GM19372 (cell line): Measurements from ENCODE around the gene TMEM53.

Experiments used
- ATAC-seq: cut with Tn5 transposase; IDR thresholded peaks from one replicate; pipeline ENCODE4 v1.9.1; 2021; ENCODE audit warnings: mild to moderate bottlenecking, low read depth, moderate library complexity; ENCODE audit not compliant: unreplicated experiment

TMEM53 gene

GRCh38 chr1:44650159-44650831, 24.0 kb downstream of the TMEM53 start:
- ATAC-seq: no peak

- no peak for ATAC-seq
Observed at GRCh38 chr1:44649788-44650158, 24.5 kb downstream of the TMEM53 start.

GRCh38 chr1:44648529-44649250, 25.6 kb downstream of the TMEM53 start:
- ATAC-seq: no peak

GRCh38 chr1:44647896-44648295, 26.4 kb downstream of the TMEM53 start:
- ATAC-seq: no peak

GRCh38 chr1:44646261-44647110, 27.8 kb downstream of the TMEM53 start:
- ATAC-seq: no peak

- no peak for ATAC-seq
Observed at GRCh38 chr1:44645476-44646244, 28.6 kb downstream of the TMEM53 start.

- no peak for ATAC-seq
Observed at GRCh38 chr1:44644806-44645205, 29.5 kb downstream of the TMEM53 start.

- ATAC-seq: no peak
Observed at GRCh38 chr1:44643721-44644334, 30.5 kb downstream of the TMEM53 start.

- no peak for ATAC-seq
Observed at GRCh38 chr1:44642925-44643324, 31.4 kb downstream of the TMEM53 start.

- no peak for ATAC-seq
Observed at GRCh38 chr1:44642255-44642654, 32.0 kb downstream of the TMEM53 start.

- ATAC-seq: no peak
Observed at GRCh38 chr1:44641126-44642102, 32.9 kb downstream of the TMEM53 start.

- ATAC-seq: no peak
Observed at GRCh38 chr1:44640200-44640853, 34.0 kb downstream of the TMEM53 start.

GRCh38 chr1:44637702-44638411, 36.4 kb downstream of the TMEM53 start:
- no peak for ATAC-seq

GRCh38 chr1:44636688-44637598, 37.3 kb downstream of the TMEM53 start:
- ATAC-seq: no peak

- ATAC-seq: no peak
Observed at GRCh38 chr1:44636083-44636687, 38.1 kb downstream of the TMEM53 start.

GRCh38 chr1:44635439-44635838, 38.8 kb downstream of the TMEM53 start:
- no peak for ATAC-seq
